HepG2 (cell line): ENCODE measurements around the gene PTPN2. TPM values are rescaled to one million over a fixed set of nuclear protein-coding genes. Genes with fewer than 3 reads are reported as not detected.
A peak's percentile ranks its signal among the peaks of the same experiment; 100 is the strongest.

Source experiments
- CAMTA2 ChIP-seq: sonication (generic); formaldehyde crosslinking; IDR thresholded peaks from 2 replicates; pipeline ENCODE4 v1.4.0; 2020; ENCODE audit warnings: mild to moderate bottlenecking, missing genetic modification reagents, borderline replicate concordance
- KDM5B ChIP-seq: sonication (generic); formaldehyde crosslinking; IDR thresholded peaks from 2 replicates; pipeline ENCODE4 v1.4.0; 2020; ENCODE audit warnings: missing genetic modification reagents, mild to moderate bottlenecking, borderline replicate concordance
- NFYB ChIP-seq: sonication (generic); formaldehyde crosslinking; IDR thresholded peaks from 2 replicates; pipeline ENCODE4 v1.4.0; 2020; ENCODE audit warnings: missing genetic modification reagents
- ZFP41 ChIP-seq: sonication (generic); formaldehyde crosslinking; IDR thresholded peaks from 2 replicates; pipeline ENCODE4 v1.4.0; 2020; ENCODE audit warnings: mild to moderate bottlenecking, missing genetic modification reagents, borderline replicate concordance
- ZFX ChIP-seq: sonication (generic); formaldehyde crosslinking; IDR thresholded peaks from 2 replicates; pipeline ENCODE4 v1.4.0; 2020; ENCODE audit warnings: mild to moderate bottlenecking, low read depth, missing genetic modification reagents, moderate library complexity
- ZNF143 ChIP-seq: sonication (generic); formaldehyde crosslinking; IDR thresholded peaks from 2 replicates; pipeline ENCODE4 v1.4.0; 2020; ENCODE audit warnings: missing genetic modification reagents
- ZNF17 ChIP-seq: sonication (generic); formaldehyde crosslinking; IDR thresholded peaks from 2 replicates; pipeline ENCODE4 v1.5.0; 2020; ENCODE audit warnings: mild to moderate bottlenecking, missing genetic modification reagents
- ZNF646 ChIP-seq: sonication (generic); formaldehyde crosslinking; IDR thresholded peaks from 2 replicates; pipeline ENCODE4 v1.9.0; 2021; ENCODE audit warnings: mild to moderate bottlenecking, missing genetic modification reagents
- polyA plus RNA-seq, 8 experiments: library from polyadenylated mRNA; depleted of rRNA in 3 of 8; stranded (reverse) in 7 of 8; unstranded in 1 of 8; fragments of >200 nt; fragmentation: Illumina TruSeq in 4 of 8; extraction: Trizol in 4 of 8; gene quantifications; 2 replicates each; pipeline versions ENCODE4 v1.2.1 to v1.2.3, GENCODE V29; 2011 to 2016; ENCODE audit warnings: low read depth in 4 of 8, missing spikeins in 1 of 8, mixed read lengths in 1 of 8; ENCODE audit not compliant: insufficient read depth in 1 of 8
- total RNA-seq, 5 experiments: library from RNA; depleted of rRNA; stranded (reverse); fragments of >200 nt; fragmentation: Illumina TruSeq; extraction: Trizol; gene quantifications; 2 replicates each; pipeline ENCODE4 v1.2.3, GENCODE V29; 2016; ENCODE audit warnings: low read depth in 1 of 5
- TF ChIP-seq, protein P1 (sequence below): sonication (generic); formaldehyde crosslinking; IDR thresholded peaks from 2 replicates; pipeline ENCODE4 v1.4.0; 2020; ENCODE audit warnings: missing genetic modification reagents
- TF ChIP-seq, protein P2 (sequence below): sonication (generic); formaldehyde crosslinking; IDR thresholded peaks from 2 replicates; pipeline ENCODE4 v1.8.0; 2023; ENCODE audit warnings: mild to moderate bottlenecking, missing genetic modification reagents
- TF ChIP-seq, protein P3 (sequence below): sonication (generic); formaldehyde crosslinking; IDR thresholded peaks from 2 replicates; pipeline ENCODE4 v1.4.0; 2020; ENCODE audit warnings: low read depth, mild to moderate bottlenecking, missing genetic modification reagents
- TF ChIP-seq, protein P4 (sequence below): IDR thresholded peaks from 2 replicates; pipeline ENCODE4 v1.6.1; 2016; ENCODE audit warnings: low read depth

The PTPN2 gene
- total and polyA plus RNA-seq, 2 of the 13 experiments (the other 11 are each of a cell fraction or from before 2014, with no cell fraction given) = 24.9 to 41.5 TPM

GRCh38 chr18:12883684-12884405, at the start of gene PTPN2 (continued):
- TF ChIP-seq, protein P1, sequence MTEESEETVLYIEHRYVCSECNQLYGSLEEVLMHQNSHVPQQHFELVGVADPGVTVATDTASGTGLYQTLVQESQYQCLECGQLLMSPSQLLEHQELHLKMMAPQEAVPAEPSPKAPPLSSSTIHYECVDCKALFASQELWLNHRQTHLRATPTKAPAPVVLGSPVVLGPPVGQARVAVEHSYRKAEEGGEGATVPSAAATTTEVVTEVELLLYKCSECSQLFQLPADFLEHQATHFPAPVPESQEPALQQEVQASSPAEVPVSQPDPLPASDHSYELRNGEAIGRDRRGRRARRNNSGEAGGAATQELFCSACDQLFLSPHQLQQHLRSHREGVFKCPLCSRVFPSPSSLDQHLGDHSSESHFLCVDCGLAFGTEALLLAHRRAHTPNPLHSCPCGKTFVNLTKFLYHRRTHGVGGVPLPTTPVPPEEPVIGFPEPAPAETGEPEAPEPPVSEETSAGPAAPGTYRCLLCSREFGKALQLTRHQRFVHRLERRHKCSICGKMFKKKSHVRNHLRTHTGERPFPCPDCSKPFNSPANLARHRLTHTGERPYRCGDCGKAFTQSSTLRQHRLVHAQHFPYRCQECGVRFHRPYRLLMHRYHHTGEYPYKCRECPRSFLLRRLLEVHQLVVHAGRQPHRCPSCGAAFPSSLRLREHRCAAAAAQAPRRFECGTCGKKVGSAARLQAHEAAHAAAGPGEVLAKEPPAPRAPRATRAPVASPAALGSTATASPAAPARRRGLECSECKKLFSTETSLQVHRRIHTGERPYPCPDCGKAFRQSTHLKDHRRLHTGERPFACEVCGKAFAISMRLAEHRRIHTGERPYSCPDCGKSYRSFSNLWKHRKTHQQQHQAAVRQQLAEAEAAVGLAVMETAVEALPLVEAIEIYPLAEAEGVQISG (CRISPR knock-in tag) = peak; percentile 80
- TF ChIP-seq, protein P2, sequence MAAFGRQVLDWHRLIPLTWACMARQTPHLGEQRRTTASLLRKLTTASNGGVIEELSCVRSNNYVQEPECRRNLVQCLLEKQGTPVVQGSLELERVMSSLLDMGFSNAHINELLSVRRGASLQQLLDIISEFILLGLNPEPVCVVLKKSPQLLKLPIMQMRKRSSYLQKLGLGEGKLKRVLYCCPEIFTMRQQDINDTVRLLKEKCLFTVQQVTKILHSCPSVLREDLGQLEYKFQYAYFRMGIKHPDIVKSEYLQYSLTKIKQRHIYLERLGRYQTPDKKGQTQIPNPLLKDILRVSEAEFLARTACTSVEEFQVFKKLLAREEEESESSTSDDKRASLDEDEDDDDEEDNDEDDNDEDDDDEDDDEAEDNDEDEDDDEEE (CRISPR knock-in tag) = peak; percentile 95
- TF ChIP-seq, protein P3, sequence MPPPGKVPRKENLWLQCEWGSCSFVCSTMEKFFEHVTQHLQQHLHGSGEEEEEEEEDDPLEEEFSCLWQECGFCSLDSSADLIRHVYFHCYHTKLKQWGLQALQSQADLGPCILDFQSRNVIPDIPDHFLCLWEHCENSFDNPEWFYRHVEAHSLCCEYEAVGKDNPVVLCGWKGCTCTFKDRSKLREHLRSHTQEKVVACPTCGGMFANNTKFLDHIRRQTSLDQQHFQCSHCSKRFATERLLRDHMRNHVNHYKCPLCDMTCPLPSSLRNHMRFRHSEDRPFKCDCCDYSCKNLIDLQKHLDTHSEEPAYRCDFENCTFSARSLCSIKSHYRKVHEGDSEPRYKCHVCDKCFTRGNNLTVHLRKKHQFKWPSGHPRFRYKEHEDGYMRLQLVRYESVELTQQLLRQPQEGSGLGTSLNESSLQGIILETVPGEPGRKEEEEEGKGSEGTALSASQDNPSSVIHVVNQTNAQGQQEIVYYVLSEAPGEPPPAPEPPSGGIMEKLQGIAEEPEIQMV = peak; percentile 97
- TF ChIP-seq KDM5B (CRISPR knock-in tag) (peak; percentile 68), CAMTA2 (CRISPR knock-in tag) (0 out of 2 replicates have a peak, but pooled peaks have one; percentile 64), ZNF646 (CRISPR knock-in tag) (no peak), ZFX (CRISPR knock-in tag) (peak; percentile 97), ZFP41 (peak; percentile 66; the same call in 1 of the 2 replicates), ZNF17 (CRISPR knock-in tag) (no peak), NFYB (CRISPR knock-in tag) (no peak), ZNF143 (CRISPR knock-in tag) (no peak)
- TF ChIP-seq, protein P4, sequence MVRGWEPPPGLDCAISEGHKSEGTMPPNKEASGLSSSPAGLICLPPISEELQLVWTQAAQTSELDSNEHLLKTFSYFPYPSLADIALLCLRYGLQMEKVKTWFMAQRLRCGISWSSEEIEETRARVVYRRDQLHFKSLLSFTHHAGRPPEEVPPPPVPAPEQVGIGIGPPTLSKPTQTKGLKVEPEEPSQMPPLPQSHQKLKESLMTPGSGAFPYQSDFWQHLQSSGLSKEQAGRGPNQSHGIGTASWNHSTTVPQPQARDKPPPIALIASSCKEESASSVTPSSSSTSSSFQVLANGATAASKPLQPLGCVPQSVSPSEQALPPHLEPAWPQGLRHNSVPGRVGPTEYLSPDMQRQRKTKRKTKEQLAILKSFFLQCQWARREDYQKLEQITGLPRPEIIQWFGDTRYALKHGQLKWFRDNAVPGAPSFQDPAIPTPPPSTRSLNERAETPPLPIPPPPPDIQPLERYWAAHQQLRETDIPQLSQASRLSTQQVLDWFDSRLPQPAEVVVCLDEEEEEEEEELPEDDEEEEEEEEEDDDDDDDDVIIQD (CRISPR knock-in tag) = no peak
